GM10847 (cell line): ENCODE measurements around the gene PA2G4.

Source experiments
- POLR2A ChIP-seq: IDR thresholded peaks from 2 replicates; pipeline ENCODE4 v1.6.1; 2011; ENCODE audit not compliant: insufficient read length; ENCODE audit errors: extremely low read depth

PA2G4 gene

GRCh38 chr12:56104109-56104814 lies at the start of gene PA2G4:
TSS of gene PA2G4 (plus strand) at chr12:56104559. CDS start at chr12:56104738, 179 bp downstream.
- TF ChIP-seq POLR2A, result peak; percentile 90

DNA sequence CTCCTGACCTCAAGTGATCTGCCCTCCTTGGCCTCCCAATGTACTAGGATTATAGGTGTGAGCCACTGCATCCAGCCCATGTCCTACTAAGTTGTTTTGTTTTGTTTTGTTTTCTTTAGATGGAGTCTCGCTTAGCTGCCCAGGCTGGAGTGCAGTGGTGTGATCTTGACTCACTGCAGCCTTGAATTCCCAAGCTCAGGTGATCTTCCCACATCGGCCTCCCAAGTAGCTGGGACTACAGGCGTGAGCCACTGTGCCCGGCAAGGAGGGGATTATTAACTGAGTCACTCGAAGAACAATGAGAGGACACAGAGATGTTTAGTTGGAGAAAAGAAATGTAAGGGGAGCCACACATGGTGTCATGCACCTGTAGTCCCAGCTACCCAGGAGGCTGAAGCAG lies 42.4 kb upstream of the PA2G4 start:
- no peak for TF ChIP-seq POLR2A

GRCh38 chr12:56062996-56063395 lies 41.4 kb upstream of the PA2G4 start:
- no peak for TF ChIP-seq POLR2A

GRCh38 chr12:56071648-56072047 lies 32.7 kb upstream of the PA2G4 start:
- TF ChIP-seq POLR2A, result no peak

- no peak for TF ChIP-seq POLR2A
These were observed 30.0 kb upstream of the PA2G4 start for GRCh38 chr12:56074396-56074795.

DNA sequence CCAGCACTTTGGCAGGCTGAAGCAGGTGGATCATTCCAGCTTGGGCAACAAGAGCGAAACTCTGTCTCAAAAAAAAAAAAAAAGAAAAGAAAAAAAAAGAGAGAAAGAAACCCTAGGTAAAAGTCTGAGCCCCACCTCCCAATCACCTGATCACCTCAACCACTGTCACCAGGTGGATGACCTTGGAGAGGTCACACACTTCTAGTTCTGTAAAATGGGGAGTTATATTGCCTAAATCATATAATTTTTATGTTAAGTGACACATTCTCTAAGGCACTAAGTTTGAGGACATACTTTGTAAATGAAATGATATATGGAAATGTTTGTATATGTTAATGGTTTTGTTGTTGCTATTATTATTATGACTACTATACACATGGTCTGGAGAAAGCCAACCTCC lies 25.9 kb upstream of the PA2G4 start:
- TF ChIP-seq POLR2A, result no peak

GRCh38 chr12:56078931-56079722 lies 25.2 kb upstream of the PA2G4 start:
- no peak for TF ChIP-seq POLR2A

DNA sequence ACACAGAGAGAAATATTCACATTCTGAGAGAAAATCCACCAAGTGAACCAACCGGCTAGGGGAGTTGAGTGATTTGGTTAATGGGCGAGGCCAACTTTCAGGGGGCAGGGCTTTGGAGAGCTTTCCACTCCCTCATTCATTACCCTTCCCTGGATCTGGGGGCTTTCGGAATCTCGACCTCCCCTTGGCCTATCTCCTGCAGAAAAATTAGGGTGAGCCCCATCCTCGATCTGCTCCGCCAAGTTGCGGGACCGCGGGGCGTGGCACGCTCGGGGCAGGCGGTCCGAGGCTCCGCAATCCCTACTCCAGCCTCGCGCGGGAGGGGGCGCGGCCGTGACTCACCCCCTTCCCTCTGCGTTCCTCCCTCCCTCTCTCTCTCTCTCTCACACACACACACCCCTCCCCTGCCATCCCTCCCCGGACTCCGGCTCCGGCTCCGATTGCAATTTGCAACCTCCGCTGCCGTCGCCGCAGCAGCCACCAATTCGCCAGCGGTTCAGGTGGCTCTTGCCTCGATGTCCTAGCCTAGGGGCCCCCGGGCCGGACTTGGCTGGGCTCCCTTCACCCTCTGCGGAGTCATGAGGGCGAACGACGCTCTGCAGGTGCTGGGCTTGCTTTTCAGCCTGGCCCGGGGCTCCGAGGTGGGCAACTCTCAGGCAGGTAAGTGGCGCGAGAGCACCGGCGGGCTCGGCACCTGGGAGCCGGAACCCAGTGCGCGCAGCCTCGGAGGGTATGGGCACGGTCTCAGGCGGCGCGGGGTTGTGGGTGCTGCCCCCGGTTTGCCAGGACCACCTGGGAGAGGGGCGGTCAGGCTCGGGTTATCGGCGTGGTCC lies 24.4 kb upstream of the PA2G4 start, which contains the start of gene ERBB3:
ERBB3 (plus strand) TSS at position 443 of the 833 bp plus-strand sequence; CDS start at position 579, 136 bp downstream.
- TF ChIP-seq POLR2A, result no peak

- TF ChIP-seq POLR2A, result no peak
These were observed 23.7 kb upstream of the PA2G4 start for GRCh38 chr12:56080556-56081138.

DNA sequence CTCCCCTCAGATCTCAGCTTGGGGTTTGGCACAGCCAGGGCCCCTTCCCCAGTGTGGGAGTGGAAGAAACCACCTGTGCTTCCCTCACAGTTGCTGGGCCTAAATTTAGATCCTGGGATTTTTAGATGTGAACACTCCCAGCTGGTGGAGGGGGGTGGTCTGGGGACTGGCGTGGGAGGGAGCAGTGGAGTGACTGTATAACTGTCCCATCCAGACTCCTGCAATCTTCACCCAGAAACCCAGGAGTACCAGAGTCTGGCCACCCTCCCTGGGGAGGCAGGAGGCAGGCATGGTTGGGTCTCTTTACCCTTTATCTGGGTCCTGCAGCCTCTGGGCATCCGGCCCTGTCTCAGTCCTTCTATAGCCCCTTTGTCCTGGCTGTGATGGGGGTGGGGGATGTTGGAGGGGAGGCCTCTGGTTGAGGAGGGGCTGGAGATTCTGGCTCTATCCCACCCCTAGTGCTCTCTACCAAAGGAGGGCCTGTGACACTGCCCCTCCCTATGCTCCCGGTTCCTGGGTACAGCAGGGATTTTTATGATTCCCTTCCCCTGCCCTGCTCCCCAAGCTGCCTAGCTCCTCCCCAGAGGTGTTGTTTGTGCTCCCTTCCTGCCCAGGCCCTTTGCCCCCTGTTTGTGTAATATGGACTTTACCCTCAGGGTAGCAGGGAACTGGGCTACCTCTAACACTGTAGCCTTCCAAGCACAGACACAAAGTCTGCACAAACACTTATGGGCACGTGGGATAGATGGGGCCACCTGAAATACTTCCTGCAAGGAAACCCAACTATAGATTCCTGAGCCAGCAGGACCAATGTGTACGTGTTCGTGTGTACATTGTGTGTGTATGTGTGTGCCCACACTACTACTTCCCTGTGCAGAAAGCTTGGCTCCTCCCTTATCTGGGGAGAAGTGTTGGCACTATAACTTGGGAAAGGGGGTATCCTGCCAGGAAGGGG lies 22.7 kb upstream of the PA2G4 start:
- no peak for TF ChIP-seq POLR2A

DNA sequence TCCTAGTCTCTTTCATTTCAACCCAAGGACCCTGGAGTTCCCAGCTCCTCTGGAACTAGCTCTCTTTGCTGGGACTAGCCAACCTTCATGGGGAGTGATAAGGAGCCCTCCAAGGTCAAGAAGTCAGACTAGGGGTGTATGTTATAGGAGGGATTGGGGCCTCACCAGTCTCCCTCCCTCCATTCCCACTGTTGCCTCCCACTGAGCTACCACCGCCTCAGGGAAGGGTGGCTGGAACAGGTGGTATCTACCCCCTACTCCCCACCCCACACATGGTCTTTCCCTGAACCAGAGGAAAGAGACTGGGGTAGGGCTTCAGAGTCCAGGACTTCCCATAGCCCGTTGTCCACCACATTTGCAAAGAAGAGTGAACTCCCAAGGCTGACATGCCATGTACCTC lies 22.0 kb upstream of the PA2G4 start:
- no peak for TF ChIP-seq POLR2A

DNA sequence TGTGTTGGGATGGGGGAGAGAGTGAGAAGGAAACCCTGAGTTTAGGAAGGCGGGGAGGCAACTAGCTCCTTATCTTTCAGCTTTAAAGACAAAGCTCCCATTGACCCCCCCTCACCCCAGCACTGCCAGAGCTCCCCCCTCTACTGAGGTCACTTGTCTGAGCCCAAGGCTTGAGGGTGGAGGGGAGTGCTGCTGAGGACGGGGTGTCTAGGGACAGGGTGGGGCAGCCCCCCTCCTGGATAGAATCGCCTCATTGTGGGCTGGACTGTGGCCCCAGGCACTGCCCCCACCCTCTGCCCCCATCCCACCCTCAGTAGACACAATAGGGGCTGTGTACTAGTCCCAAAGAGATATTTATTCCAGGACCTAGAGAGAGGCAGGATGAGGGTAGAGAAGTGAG lies 21.4 kb upstream of the PA2G4 start:
- TF ChIP-seq POLR2A, result no peak

DNA sequence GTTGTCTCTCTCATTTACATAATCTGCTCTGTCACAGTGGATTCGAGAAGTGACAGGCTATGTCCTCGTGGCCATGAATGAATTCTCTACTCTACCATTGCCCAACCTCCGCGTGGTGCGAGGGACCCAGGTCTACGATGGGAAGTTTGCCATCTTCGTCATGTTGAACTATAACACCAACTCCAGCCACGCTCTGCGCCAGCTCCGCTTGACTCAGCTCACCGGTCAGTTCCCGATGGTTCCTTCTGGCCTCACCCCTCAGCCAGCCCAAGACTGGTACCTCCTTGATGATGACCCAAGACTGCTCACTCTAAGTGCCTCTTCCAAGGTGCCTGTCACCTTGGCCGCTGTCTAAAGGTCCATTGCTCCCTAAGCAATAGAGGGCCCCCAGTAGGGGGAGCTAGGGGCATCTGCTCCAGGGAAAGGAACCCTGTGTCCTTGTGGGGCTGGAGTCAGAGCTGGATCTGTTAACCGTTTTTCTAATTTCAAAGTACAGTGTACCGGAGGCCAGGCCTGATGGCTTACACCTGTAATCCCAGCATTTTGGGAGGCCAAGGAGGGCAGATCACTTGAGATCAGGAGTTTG lies 19.3 kb upstream of the PA2G4 start:
- TF ChIP-seq POLR2A, result no peak

GRCh38 chr12:56086096-56086495 lies 18.3 kb upstream of the PA2G4 start:
- TF ChIP-seq POLR2A, result no peak

DNA sequence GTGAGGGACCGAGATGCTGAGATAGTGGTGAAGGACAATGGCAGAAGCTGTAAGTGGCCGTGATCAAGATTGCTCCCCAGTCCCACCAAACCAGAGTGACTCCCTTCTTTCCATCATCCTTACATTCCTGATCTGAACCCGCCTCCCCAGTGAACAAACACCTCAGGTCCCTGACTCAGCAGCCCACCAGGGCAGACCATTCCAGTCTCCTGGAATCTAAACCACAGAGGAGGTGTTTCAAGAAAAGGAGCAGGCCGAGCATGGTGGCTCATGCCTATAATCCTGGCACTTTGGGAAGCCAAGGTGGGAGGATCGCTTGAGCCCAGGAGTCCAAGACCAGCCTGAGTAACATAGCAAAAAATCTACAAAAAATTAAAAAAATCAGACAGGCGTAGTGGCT lies 17.8 kb upstream of the PA2G4 start:
- no peak for TF ChIP-seq POLR2A
